HG03280 (cell line): ENCODE results near the gene EIF2S3B.
A peak's percentile ranks its signal among the peaks of the same experiment; 100 is the strongest.
"Not testable (repeated sequence)": the region's sequence is repeated elsewhere in the genome, so short reads cannot be mapped to it uniquely, and the experiment has no call there.

Experiments
- ATAC-seq: cut with Tn5 transposase; IDR thresholded peaks from one replicate; pipeline ENCODE4 v1.9.1; 2021; ENCODE audit warnings: mild to moderate bottlenecking, moderate library complexity; ENCODE audit not compliant: unreplicated experiment

EIF2S3B gene

GRCh38 chr12:10505620-10506019 is at the start of gene EIF2S3B:
Gene EIF2S3B, plus strand, starts transcription at chr12:10505890. Its CDS starts 13 bp downstream, at chr12:10505903.
- ATAC-seq, result no peak

GRCh38 chr12:10456856-10457255 is 48.8 kb upstream of the EIF2S3B start:
- ATAC-seq, result no peak

- no peak for ATAC-seq
Observed at GRCh38 chr12:10457760-10458159, 47.9 kb upstream of the EIF2S3B start.

GRCh38 chr12:10466311-10466710 is 39.4 kb upstream of the EIF2S3B start:
- no peak for ATAC-seq

- no peak for ATAC-seq
Observed at GRCh38 chr12:10469701-10470100, 36.0 kb upstream of the EIF2S3B start.

GRCh38 chr12:10472808-10473207 is 32.9 kb upstream of the EIF2S3B start:
- not testable (repeated sequence) for ATAC-seq

- ATAC-seq, result not testable (repeated sequence)
Observed at GRCh38 chr12:10481901-10482300, 23.8 kb upstream of the EIF2S3B start.

- not testable (repeated sequence) for ATAC-seq
Observed at GRCh38 chr12:10487328-10487727, 18.4 kb upstream of the EIF2S3B start.

GRCh38 chr12:10491766-10492165 is 13.9 kb upstream of the EIF2S3B start:
- ATAC-seq, result no peak

- no peak for ATAC-seq
Observed at GRCh38 chr12:10497602-10498001, 8.1 kb upstream of the EIF2S3B start.

GRCh38 chr12:10498042-10498441 is 7.6 kb upstream of the EIF2S3B start:
- no peak for ATAC-seq

- no peak for ATAC-seq
Observed at GRCh38 chr12:10501030-10501429, 4.7 kb upstream of the EIF2S3B start.

- no peak for ATAC-seq
Observed at GRCh38 chr12:10503460-10503859, 2.2 kb upstream of the EIF2S3B start.

GRCh38 chr12:10511756-10512355 is 6.2 kb downstream of the EIF2S3B start:
- no peak for ATAC-seq

- no peak for ATAC-seq
Observed at GRCh38 chr12:10512798-10513197, 7.1 kb downstream of the EIF2S3B start.

GRCh38 chr12:10521555-10521954 is 15.9 kb downstream of the EIF2S3B start:
- ATAC-seq, result no peak

- ATAC-seq, result no peak
Observed at GRCh38 chr12:10528174-10528953, 22.7 kb downstream of the EIF2S3B start.

GRCh38 chr12:10529603-10530002 is 23.9 kb downstream of the EIF2S3B start:
- no peak for ATAC-seq

- ATAC-seq, result no peak
Observed at GRCh38 chr12:10537721-10538120, 32.0 kb downstream of the EIF2S3B start.

GRCh38 chr12:10540776-10541205 is 35.1 kb downstream of the EIF2S3B start:
- peak; percentile 90 for ATAC-seq

- ATAC-seq, result no peak
Observed at GRCh38 chr12:10543499-10543898, 37.8 kb downstream of the EIF2S3B start.

GRCh38 chr12:10551375-10551774 is 45.7 kb downstream of the EIF2S3B start:
- ATAC-seq, result no peak
